Keratinocyte (primary cell): ENCODE data around the gene ANXA1. TPM values are rescaled to one million over a fixed set of nuclear protein-coding genes. Genes with fewer than 3 reads are reported as not detected.

Experiments used
- DNase-seq: peaks from one replicate; pipeline ENCODE4 v3.0.0-alpha.2; 2011; ENCODE audit warnings: low read depth, missing footprints, low spot score
- FAIRE-seq: peaks from 2 replicates; lab custom pipeline; 2011; peaks lifted over from hg19 to GRCh38; lab: Jason Lieb, UNC
- H2AFZ ChIP-seq: 2 replicates; pipeline ENCODE4 v1.6.0; 2012; ENCODE audit warnings: low read length, control low read depth, inconsistent platforms; ENCODE audit not compliant: control insufficient read depth
- H3K27ac ChIP-seq: 2 replicates; pipeline ENCODE4 v1.5.1; 2011; ENCODE audit warnings: low read length; ENCODE audit not compliant: control insufficient read depth, insufficient read depth
- H3K27me3 ChIP-seq: 3 replicates; pipeline ENCODE4 v1.6.0; 2011; ENCODE audit warnings: low read length; ENCODE audit not compliant: control insufficient read depth, insufficient read depth; ENCODE audit errors: extremely low read depth
- H3K36me3 ChIP-seq, 2 experiments: 2 replicates in 1 of 2; 3 replicates in 1 of 2; pipeline ENCODE4 v1.5.1; 2011; ENCODE audit warnings: low read length in 2 of 2, mild to moderate bottlenecking in 1 of 2; ENCODE audit not compliant: control insufficient read depth in 2 of 2, insufficient read depth in 2 of 2; ENCODE audit errors: extremely low read depth in 1 of 2
- H3K4me1 ChIP-seq: 3 replicates; pipeline ENCODE4 v1.5.1; 2011; ENCODE audit warnings: low read length; ENCODE audit not compliant: control insufficient read depth, insufficient read depth; ENCODE audit errors: extremely low read depth
- H3K4me2 ChIP-seq: 3 replicates; pipeline ENCODE4 v1.6.0; 2011; ENCODE audit warnings: low read depth, low read length; ENCODE audit not compliant: control insufficient read depth, insufficient read depth; ENCODE audit errors: extremely low read depth
- H3K4me3 ChIP-seq, 3 experiments: fragments of 200-600 bp in 1 of 3; sonication (generic) in 1 of 3; 2 replicates in 2 of 3; 3 replicates in 1 of 3; pipeline ENCODE4 v1.5.1; 2011 to 2016; ENCODE audit warnings: low read length in 3 of 3, mild to moderate bottlenecking in 3 of 3, control low read depth in 2 of 3, inconsistent platforms in 1 of 3, low read depth in 1 of 3, mixed read lengths in 1 of 3, mixed run types in 1 of 3, moderate library complexity in 1 of 3; ENCODE audit not compliant: control insufficient read depth in 2 of 3, insufficient read depth in 2 of 3; ENCODE audit errors: extremely low read depth in 1 of 3
- H3K79me2 ChIP-seq: 2 replicates; pipeline ENCODE4 v1.6.0; 2012; ENCODE audit warnings: low read length; ENCODE audit not compliant: control insufficient read depth, insufficient read depth
- H3K9ac ChIP-seq: 3 replicates; pipeline ENCODE4 v1.6.0; 2011; ENCODE audit warnings: low read length; ENCODE audit not compliant: control insufficient read depth, insufficient read depth; ENCODE audit errors: extremely low read depth
- H3K9me1 ChIP-seq: 3 replicates; pipeline ENCODE4 v1.6.0; 2011; ENCODE audit warnings: low read length; ENCODE audit not compliant: control insufficient read depth, insufficient read depth; ENCODE audit errors: extremely low read depth
- H3K9me3 ChIP-seq: 2 replicates; pipeline ENCODE4 v1.5.1; 2012; ENCODE audit warnings: low read depth, low read length; ENCODE audit not compliant: control insufficient read depth
- H4K20me1 ChIP-seq: 3 replicates; pipeline ENCODE4 v1.6.0; 2011; ENCODE audit warnings: low read length; ENCODE audit not compliant: control insufficient read depth, insufficient read depth; ENCODE audit errors: extremely low read depth
- CTCF ChIP-seq, 3 experiments: IDR thresholded peaks in 1 of 3; conservative IDR thresholded peaks in 1 of 3; optimal IDR thresholded peaks in 1 of 3; 2 replicates in 2 of 3; 3 replicates in 1 of 3; pipeline versions ENCODE3 to v1.5.1; 2011; ENCODE audit warnings: low read length in 3 of 3, mild to moderate bottlenecking in 3 of 3, moderate library complexity in 2 of 3, control low read depth in 1 of 3, inconsistent platforms in 1 of 3; ENCODE audit not compliant: insufficient read depth in 2 of 3; ENCODE audit errors: extremely low read depth in 1 of 3
- EZH2 ChIP-seq: IDR thresholded peaks from one replicate; pipeline ENCODE4 v1.6.1; 2012; ENCODE audit warnings: inconsistent platforms, mild to moderate bottlenecking, low read length, moderate library complexity
- dilution Hi-C: fragments of 300-500 bp; cut with MboI; formaldehyde crosslinking; loops from one replicate; pipeline ENCODE4 v1.7.0; 2020; ENCODE audit warnings: low sequenced_read_pairs; ENCODE audit not compliant: extremely low pct_ligation_motif_present
- polyA plus RNA-seq, 5 experiments: library from polyadenylated mRNA; depleted of rRNA in 3 of 5; stranded (reverse) in 3 of 5; stranded (forward) in 1 of 5; unstranded in 1 of 5; fragments of >200 nt; gene quantifications; 1 replicate in 1 of 5; 2 replicates in 3 of 5; 3 replicates in 1 of 5; pipeline versions ENCODE4 v1.2.1 to v1.2.3, GENCODE V29; 2011 to 2012; ENCODE audit warnings: missing spikeins in 2 of 5, low read depth in 1 of 5, low replicate concordance in 1 of 5

Gene ANXA1
- polyA plus RNA-seq, 1 donor (not counting 4 experiments of a cell fraction or from before 2014, with no cell fraction given) = 1,449 TPM

- Histone ChIP-seq H3K79me2 (no peaks in the 10 kb centered on the region), H3K4me2 (no peak overlapping the region), H3K36me3 (no peaks in the 10 kb centered on the region), H3K9me1 (no peaks in the 10 kb centered on the region), H3K9me3 (no peaks in the 10 kb centered on the region), H3K9ac (no peak overlapping the region), H3K27ac (no peak overlapping the region), H4K20me1 (no peaks in the 10 kb centered on the region), H3K27me3 (no peaks in the 10 kb centered on the region), H3K4me1 (peaks cover 4% of the 10 kb centered on the region), H3K4me3 (no peak overlapping the region), H2AFZ (no peak overlapping the region)
- no peak for FAIRE-seq
- dilution Hi-C loops = no loop called here
- DNase-seq = no peak
- TF ChIP-seq EZH2 (no peak), CTCF (optimal IDR thresholded peaks at IDR 0.05 in 1 of 3, IDR thresholded peaks at IDR 0.05 in 1 of 3, conservative IDR thresholded peaks at IDR 0.05 in 1 of 3; ENCODE audit: extremely low read depth in 1 of 3, insufficient read depth in 2 of 3, low read length in 3 of 3) (no peak)
These were observed 64.4 kb downstream of the ANXA1 start for GRCh38 chr9:73216100-73216499.

Other genes starting within 250 kb of the ANXA1 start
- 0.08 to 0.32 TPM in 2 of 3 replicates, not detected in the other for gene ALDH1A1, start 198.8 kb upstream of the ANXA1 start, polyA plus RNA-seq